RWPE2 (cell line): ENCODE measurements around the gene ARNT2.

Experiments
- ATAC-seq: fragments of 200-7000 bp; cut with Tn5 transposase; 3 replicates; pipeline ENCODE4 v1.9.1; 2021; ENCODE audit warnings: low read depth
- DNase-seq: peaks from one replicate; pipeline ENCODE4 v3.0.0-alpha.2; 2020; ENCODE audit warnings: low spot score
- H3K27ac ChIP-seq: fragments of 450-650 bp; 2 replicates; pipeline ENCODE4 v1.5.1; 2017; ENCODE audit warnings: mild to moderate bottlenecking; ENCODE audit not compliant: poor library complexity, severe bottlenecking
- H3K27me3 ChIP-seq: fragments of 250-450 bp; sonication (Bioruptor Pico); 2 replicates; pipeline ENCODE4 v1.5.1; 2021; ENCODE audit warnings: mild to moderate bottlenecking, moderate library complexity; ENCODE audit not compliant: insufficient read depth, poor library complexity, severe bottlenecking
- H3K36me3 ChIP-seq: fragments of 250-450 bp; sonication (Bioruptor Pico); 2 replicates; pipeline ENCODE4 v1.5.1; 2020; ENCODE audit warnings: low read depth, mild to moderate bottlenecking, moderate library complexity
- H3K4me1 ChIP-seq: fragments of 250-450 bp; sonication (Bioruptor Pico); 2 replicates; pipeline ENCODE4 v1.5.1; 2021; ENCODE audit warnings: mild to moderate bottlenecking, moderate library complexity; ENCODE audit not compliant: insufficient read depth, poor library complexity, severe bottlenecking
- H3K4me3 ChIP-seq: fragments of 250-450 bp; sonication (Bioruptor Pico); 2 replicates; pipeline ENCODE4 v1.5.1; 2021; ENCODE audit warnings: mild to moderate bottlenecking, moderate library complexity; ENCODE audit not compliant: severe bottlenecking
- H3K9me3 ChIP-seq: fragments of 250-450 bp; sonication (Bioruptor Pico); 2 replicates; pipeline ENCODE4 v1.5.1; 2021; ENCODE audit warnings: mild to moderate bottlenecking, moderate library complexity; ENCODE audit not compliant: severe bottlenecking
- TF ChIP-seq, protein P1 (sequence below): fragments of 450-650 bp; IDR thresholded peaks from one replicate; pipeline ENCODE4 v1.5.1; 2017; ENCODE audit warnings: mild to moderate bottlenecking, moderate library complexity; ENCODE audit not compliant: poor library complexity, severe bottlenecking

ARNT2 gene

DNA sequence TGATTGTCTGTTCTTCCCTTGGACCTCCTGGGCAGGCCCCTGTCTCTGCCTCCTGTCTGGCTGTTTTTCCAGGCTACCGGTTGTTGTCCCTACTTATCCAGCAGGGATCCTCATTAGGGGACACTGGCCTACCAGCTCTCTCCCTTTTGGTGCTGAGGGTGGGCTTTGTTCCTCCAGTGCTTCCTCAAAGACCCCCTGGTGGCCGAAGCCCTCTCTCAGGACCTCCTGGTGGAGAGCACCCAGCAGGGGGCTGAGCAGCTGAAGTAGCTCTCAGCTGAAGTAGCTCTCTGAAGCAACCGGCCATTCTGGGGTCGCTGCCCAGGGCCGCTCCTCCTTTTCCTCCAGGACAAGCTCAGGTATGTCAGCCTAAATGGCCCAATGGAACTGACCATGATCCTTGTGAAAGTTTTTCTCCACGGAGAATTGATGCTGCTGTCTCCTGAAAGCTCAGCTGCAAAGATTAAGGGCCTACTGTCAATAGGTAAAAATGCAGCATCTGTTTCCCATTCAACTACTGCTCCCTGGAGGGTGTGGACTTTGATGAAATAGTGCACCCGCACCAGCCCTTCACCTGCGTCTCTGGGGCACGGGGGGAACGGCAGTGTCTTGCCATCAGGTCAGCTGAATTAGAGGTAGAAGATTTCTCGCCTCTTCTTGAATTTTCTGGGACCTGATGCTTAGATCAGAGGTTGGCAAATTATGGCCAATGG, 27.6 kb downstream of the ARNT2 start:
- peaks cover 9% of the 10 kb centered on the region for H3K4me1 ChIP-seq
- H3K4me3 ChIP-seq: no peak overlapping the region
- ATAC-seq (no peak), DNase-seq (no peak)
- H3K27me3 ChIP-seq: no peaks in the 10 kb centered on the region
- TF ChIP-seq, protein P1, sequence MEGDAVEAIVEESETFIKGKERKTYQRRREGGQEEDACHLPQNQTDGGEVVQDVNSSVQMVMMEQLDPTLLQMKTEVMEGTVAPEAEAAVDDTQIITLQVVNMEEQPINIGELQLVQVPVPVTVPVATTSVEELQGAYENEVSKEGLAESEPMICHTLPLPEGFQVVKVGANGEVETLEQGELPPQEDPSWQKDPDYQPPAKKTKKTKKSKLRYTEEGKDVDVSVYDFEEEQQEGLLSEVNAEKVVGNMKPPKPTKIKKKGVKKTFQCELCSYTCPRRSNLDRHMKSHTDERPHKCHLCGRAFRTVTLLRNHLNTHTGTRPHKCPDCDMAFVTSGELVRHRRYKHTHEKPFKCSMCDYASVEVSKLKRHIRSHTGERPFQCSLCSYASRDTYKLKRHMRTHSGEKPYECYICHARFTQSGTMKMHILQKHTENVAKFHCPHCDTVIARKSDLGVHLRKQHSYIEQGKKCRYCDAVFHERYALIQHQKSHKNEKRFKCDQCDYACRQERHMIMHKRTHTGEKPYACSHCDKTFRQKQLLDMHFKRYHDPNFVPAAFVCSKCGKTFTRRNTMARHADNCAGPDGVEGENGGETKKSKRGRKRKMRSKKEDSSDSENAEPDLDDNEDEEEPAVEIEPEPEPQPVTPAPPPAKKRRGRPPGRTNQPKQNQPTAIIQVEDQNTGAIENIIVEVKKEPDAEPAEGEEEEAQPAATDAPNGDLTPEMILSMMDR: no peak
- H3K36me3 ChIP-seq: no peaks in the 10 kb centered on the region
- no peak overlapping the region for H3K27ac ChIP-seq
- no peaks in the 10 kb centered on the region for H3K9me3 ChIP-seq

DNA sequence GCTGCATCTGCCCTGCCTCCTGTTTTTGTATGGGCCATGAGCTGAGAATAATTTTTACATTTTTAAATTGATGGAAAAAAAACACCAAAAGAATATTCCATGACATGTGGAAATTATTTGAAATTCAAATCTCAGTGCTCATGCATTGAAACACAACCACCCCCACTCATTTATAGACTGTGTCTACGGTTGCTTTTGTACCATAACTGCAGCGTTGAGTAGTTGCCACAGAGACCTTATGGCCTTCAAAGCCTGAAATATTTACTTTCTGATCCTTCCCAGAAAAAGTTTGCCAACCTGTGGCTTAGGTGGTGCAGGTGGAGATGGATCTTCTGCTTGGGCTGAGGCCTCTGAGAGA, 28.1 kb downstream of the ARNT2 start:
- Histone ChIP-seq H3K27me3 (no peaks in the 10 kb centered on the region), H3K36me3 (no peaks in the 10 kb centered on the region)

GRCh38 chr15:80433836-80434235, 29.7 kb downstream of the ARNT2 start:
- no peak for ATAC-seq
- Histone ChIP-seq H3K27me3 (no peaks in the 10 kb centered on the region), H3K4me3 (no peak overlapping the region), H3K36me3 (no peaks in the 10 kb centered on the region), H3K9me3 (no peaks in the 10 kb centered on the region), H3K27ac (no peak overlapping the region), H3K4me1 (peaks cover 18% of the 10 kb centered on the region)
- DNase-seq: no peak
- TF ChIP-seq, protein P1: no peak

More for the DNA sequence above, 28.1 kb downstream of the ARNT2 start:
- Histone ChIP-seq H3K9me3 (no peaks in the 10 kb centered on the region), H3K4me1 (peaks cover 14% of the 10 kb centered on the region), H3K4me3 (no peak overlapping the region), H3K27ac (no peak overlapping the region)
- DNase-seq: no peak
- TF ChIP-seq, protein P1: no peak
- ATAC-seq: no peak

DNA sequence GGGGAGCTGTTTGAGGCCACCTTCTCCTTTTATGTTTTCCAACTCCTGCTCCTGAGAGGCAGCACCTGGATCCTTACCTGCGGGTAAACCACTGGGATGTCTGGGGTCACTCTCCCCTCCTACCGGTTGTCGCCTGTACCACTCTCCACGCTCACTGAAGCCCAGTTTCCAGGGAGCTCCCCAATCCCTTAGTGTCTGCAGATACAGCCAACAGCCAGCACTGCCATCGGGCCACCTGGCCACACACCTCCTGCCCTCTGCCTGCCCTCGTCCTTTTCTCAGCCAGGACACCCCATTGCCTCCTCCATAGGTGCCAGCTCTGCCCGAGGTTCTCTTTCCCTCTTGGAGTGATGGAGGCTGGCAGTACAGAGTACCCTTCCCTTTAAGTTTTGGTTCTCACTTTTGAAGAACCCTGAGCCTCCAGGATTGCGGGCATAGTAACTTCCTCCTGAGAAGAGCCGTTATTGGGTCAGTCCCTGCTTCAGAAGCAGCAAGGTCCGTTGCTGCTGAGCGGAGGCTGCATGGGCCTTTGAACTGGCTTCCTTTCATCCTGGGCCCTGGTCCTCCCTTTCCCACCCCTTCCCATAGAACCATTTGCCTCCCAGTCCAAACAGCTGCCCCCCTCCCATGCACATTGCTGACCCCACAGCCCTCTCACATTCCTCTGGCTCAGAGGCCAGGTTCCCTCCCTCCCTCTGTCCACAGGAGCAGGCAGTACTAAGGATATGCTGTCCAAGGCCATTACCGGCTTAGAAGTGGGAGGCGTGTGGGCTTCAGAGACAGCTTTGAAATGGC, 30.9 kb downstream of the ARNT2 start:
- peaks cover 18% of the 10 kb centered on the region for H3K4me1 ChIP-seq
- DNase-seq (no peak), ATAC-seq (no peak)
- no peak overlapping the region for H3K4me3 ChIP-seq
- no peaks in the 10 kb centered on the region for H3K9me3 ChIP-seq
- no peak overlapping the region for H3K27ac ChIP-seq
- TF ChIP-seq, protein P1: no peak
- H3K36me3 ChIP-seq: no peaks in the 10 kb centered on the region
- no peaks in the 10 kb centered on the region for H3K27me3 ChIP-seq
